ENCODE data around the gene GRK3. TPM values are rescaled to one million over a fixed set of nuclear protein-coding genes. Genes with fewer than 3 reads are reported as not detected.

GRK3 gene
- total RNA-seq, 1 experiment from 2014 or later = 14.6 TPM

- CTCF ChIA-PET = no interaction called here
- no peak for ATAC-seq
- intact Hi-C loops (cut with micrococcal nuclease) = no loop called here
Measured at GRCh38 chr22:25749420-25750169, 185.1 kb downstream of the GRK3 start.

More at GRCh38 chr22:25749420-25750169, 185.1 kb downstream of the GRK3 start:
- H3K9me3 ChIP-seq (ENCODE audit: control insufficient read depth in 1 of 2, insufficient read depth in 1 of 2, low read depth in 1 of 2, low read length in 2 of 2) = no peaks in the 10 kb centered on the region
- TF ChIP-seq ZNF274 (IDR thresholded peaks at IDR 0.05; ENCODE audit: low read depth, low read length) (no peak), YY1 (IDR thresholded peaks at IDR 0.05; ENCODE audit: extremely low read depth, insufficient replicate concordance, low read depth, low read length) (no peak), EZH2 (IDR thresholded peaks at IDR 0.05) (no peak), CBX3 (IDR thresholded peaks at IDR 0.05; ENCODE audit: low read depth) (no peak), EZH2phosphoT487 (IDR thresholded peaks at IDR 0.05; ENCODE audit: borderline replicate concordance) (no peak), JUND (IDR thresholded peaks at IDR 0.05) (no peak), ZFX (IDR thresholded peaks at IDR 0.05) (no peak), REST (IDR thresholded peaks at IDR 0.05; ENCODE audit: low read depth) (no peak), SIN3A (IDR thresholded peaks at IDR 0.05; ENCODE audit: low read depth) (no peak), SRF (IDR thresholded peaks at IDR 0.05; ENCODE audit: low read depth) (no peak), FOSL1 (IDR thresholded peaks at IDR 0.05; ENCODE audit: low read depth) (no peak), POLR2A (IDR thresholded peaks at IDR 0.05; ENCODE audit: borderline replicate concordance, extremely low read depth, insufficient read depth, insufficient read length) (no peak)
- TF ChIP-seq, protein P1, sequence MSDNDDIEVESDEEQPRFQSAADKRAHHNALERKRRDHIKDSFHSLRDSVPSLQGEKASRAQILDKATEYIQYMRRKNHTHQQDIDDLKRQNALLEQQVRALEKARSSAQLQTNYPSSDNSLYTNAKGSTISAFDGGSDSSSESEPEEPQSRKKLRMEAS (IDR thresholded peaks at IDR 0.05) = no peak
- H3K36me3 ChIP-seq (ENCODE audit: control insufficient read depth in 1 of 2, insufficient read depth in 2 of 2, low read length in 2 of 2) = no peaks in the 10 kb centered on the region
- H3K27ac ChIP-seq (ENCODE audit: low read depth, low read length) = no peak overlapping the region
- no peaks in the 10 kb centered on the region for H3K9me2 ChIP-seq (ENCODE audit: insufficient read depth)
- RAD21 ChIA-PET (ENCODE audit: low non-redundant PET in 1 of 2, low total read pairs in 2 of 2, uncharacterized antibody in 2 of 2, unreplicated experiment in 2 of 2) = no interaction called here
- H3K9ac ChIP-seq (ENCODE audit: low read length) = no peak overlapping the region
- no TSS peak for BruUV-seq (replicated peaks)
- H4K20me1 ChIP-seq (ENCODE audit: insufficient read depth) = no peaks in the 10 kb centered on the region
- H2AFZ ChIP-seq (ENCODE audit: low read depth, low read length, poor library complexity, severe bottlenecking) = no peak overlapping the region
- POLR2A ChIA-PET = no interaction called here
- H3K4me3 ChIP-seq (replicated peaks in 1 of 2; ENCODE audit: low read depth in 1 of 2, low read length in 2 of 2) = no peak overlapping the region
- peaks cover 12 to 24% of the 10 kb centered on the region in 2 experiments for H3K4me1 ChIP-seq (ENCODE audit: control insufficient read depth in 1 of 2, insufficient read depth in 2 of 2, low read length in 2 of 2)
- H3K79me2 ChIP-seq (ENCODE audit: insufficient read depth, low read length) = no peaks in the 10 kb centered on the region
- no peak overlapping the region for H3K4me2 ChIP-seq (ENCODE audit: low read length)
- H3K27me3 ChIP-seq (ENCODE audit: insufficient read depth, low read length) = no peaks in the 10 kb centered on the region
- DNase-seq (ENCODE audit: low read depth, low spot score) = no peak
